Kidney tubule cell (primary cell): ENCODE results near the gene ANGPTL1.
A peak's percentile ranks its signal among the peaks of the same experiment; 100 is the strongest.
"Not testable (repeated sequence)": the region's sequence is repeated elsewhere in the genome, so short reads cannot be mapped to it uniquely, and the experiment has no call there.

Experiments used
- DNase-seq: peaks from one replicate; pipeline ENCODE4 v3.0.0-alpha.2; 2018; ENCODE audit warnings: low spot score

ANGPTL1 gene

GRCh38 chr1:178864326-178864725, 6.6 kb downstream of the ANGPTL1 start:
- no peak for DNase-seq

GRCh38 chr1:178862864-178863263, 8.0 kb downstream of the ANGPTL1 start:
- DNase-seq = no peak

- DNase-seq = no peak
These were observed 8.5 kb downstream of the ANGPTL1 start for GRCh38 chr1:178862416-178862815.

GRCh38 chr1:178857126-178857525, 13.8 kb downstream of the ANGPTL1 start:
- no peak for DNase-seq

- DNase-seq = no peak
These were observed 21.0 kb downstream of the ANGPTL1 start for GRCh38 chr1:178849918-178850317.

GRCh38 chr1:178847919-178848318, 23.0 kb downstream of the ANGPTL1 start:
- DNase-seq = not testable (repeated sequence)

GRCh38 chr1:178847396-178847849, 23.5 kb downstream of the ANGPTL1 start:
- peak; percentile 54 for DNase-seq

- no peak for DNase-seq
These were observed 24.6 kb downstream of the ANGPTL1 start for GRCh38 chr1:178846306-178846705.

- no peak for DNase-seq
These were observed 26.4 kb downstream of the ANGPTL1 start for GRCh38 chr1:178844436-178844835.

GRCh38 chr1:178825167-178825566, 45.7 kb downstream of the ANGPTL1 start:
- no peak for DNase-seq

- DNase-seq = peak; percentile 16
These were observed 49.6 kb downstream of the ANGPTL1 start for GRCh38 chr1:178821134-178821866.

GRCh38 chr1:178819123-178819522, 51.8 kb downstream of the ANGPTL1 start:
- no peak for DNase-seq

- DNase-seq = no peak
These were observed 52.5 kb downstream of the ANGPTL1 start for GRCh38 chr1:178818416-178818815.

GRCh38 chr1:178810585-178810984, 60.3 kb downstream of the ANGPTL1 start:
- DNase-seq = no peak

- DNase-seq = no peak
These were observed 62.3 kb downstream of the ANGPTL1 start for GRCh38 chr1:178808529-178808928.

GRCh38 chr1:178806665-178807300, 64.1 kb downstream of the ANGPTL1 start:
- no peak for DNase-seq

- DNase-seq = no peak
These were observed 68.0 kb downstream of the ANGPTL1 start for GRCh38 chr1:178802873-178803272.
